Stimulated activated CD8-positive, alpha-beta memory T cell treated with anti-CD3 and anti-CD28 coated beads, Interleukin-7, amount 100 ng/mL, for 48 hours (primary cell): ENCODE data around the gene FAM240A.
"Not testable (repeated sequence)": the region's sequence is repeated elsewhere in the genome, so short reads cannot be mapped to it uniquely, and the experiment has no call there.

Source experiments
- DNase-seq, 2 donors: peaks; one replicate each; pipeline ENCODE4 v3.0.0-alpha.2; 2020; ENCODE audit warnings: low read depth in 1 of 2; ENCODE audit errors: extremely low read depth in 1 of 2

FAM240A gene

DNA sequence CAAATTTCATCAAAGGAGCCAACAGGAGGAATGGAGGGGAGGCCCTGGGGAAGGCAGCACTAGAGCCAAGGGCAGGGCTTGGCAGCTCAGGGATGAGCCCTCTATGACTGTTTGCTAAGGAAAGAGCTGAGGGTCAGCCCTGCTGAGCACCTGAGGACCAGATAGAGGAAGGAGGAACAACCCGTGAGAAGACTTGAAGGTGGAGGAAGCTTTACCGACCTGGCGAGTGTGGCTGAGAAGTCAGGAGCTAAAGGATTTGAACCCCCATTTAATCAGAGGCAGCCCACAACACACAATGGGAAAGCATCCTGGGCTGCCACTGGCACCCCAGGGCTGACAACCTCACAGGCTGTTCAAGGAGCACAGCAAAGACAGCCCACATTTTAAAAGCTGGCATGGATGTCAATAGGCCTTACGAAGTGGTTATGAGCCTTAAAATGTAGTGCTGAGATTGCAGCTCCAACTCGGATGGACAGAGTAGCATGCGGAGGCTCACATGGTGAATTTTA, 25.5 kb upstream of the FAM240A start:
- DNase-seq = no peak

- DNase-seq = not testable (repeated sequence)
Measured at GRCh38 chr3:46587268-46587667, 25.1 kb upstream of the FAM240A start.

GRCh38 chr3:46593274-46593862, 19.0 kb upstream of the FAM240A start:
- DNase-seq = no peak

DNA sequence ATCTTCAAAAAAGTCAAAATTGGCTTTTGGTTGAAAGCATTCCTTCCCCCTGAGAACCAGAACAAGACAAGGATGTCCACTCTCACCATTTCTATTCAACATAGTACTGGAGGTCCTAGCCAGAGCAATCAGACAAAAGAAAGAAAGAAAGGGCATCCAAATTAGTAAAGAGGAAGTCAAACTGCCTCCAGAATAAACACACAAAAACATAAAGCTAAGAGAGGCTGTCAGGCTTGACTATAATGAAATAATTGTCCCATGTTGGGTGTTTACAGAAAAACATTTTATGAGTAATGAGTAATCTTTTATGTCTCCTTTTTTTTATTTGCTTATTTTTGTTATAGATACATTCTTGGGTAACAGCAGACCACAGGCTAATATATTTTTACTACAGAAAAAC, 18.3 kb upstream of the FAM240A start:
- DNase-seq = no peak

GRCh38 chr3:46594723-46595122, 17.6 kb upstream of the FAM240A start:
- DNase-seq = no peak

DNA sequence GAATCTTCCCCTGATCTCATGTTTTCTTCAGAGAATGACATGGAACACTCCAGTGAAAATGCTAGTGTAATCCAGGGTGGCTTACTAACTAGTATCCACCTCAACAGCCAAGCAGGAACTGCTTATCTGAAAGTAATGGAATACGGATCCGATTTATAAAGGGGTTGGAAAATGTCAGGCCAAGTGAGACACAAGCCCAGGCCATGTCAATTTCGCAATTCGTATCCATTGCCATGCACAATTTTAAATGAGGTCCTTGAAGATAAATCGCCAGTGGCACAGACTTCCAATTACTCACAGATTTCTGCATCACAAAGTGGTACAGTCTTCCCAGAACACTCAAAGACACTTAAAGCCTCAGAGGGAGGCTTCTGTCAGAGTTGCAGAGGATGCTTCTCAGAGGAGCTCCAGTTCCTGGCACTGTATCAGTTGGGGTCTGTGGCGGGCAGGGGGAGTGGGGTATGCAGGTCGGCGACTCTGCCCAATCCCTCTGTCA, 16.5 kb upstream of the FAM240A start:
- no peak for DNase-seq

DNA sequence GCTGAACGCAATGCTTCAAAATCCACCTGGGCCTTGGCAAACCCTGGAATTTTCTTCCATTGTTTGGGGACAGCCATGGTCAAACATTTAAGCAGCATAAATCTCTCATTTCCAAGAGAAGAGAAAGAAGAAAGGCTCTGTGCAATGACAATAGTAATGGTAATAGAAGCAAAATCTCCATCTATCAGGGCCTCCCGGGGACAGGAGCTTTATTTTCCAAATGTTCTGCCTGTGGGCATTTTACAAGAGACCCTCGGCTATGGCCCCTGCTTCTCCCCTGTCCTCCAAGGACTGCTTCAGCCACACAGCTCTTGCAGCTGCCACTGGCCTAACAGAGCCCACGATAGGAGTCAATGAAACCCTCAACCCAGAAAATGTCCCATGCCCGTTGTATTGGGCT, 12.7 kb upstream of the FAM240A start:
- no peak for DNase-seq

- no peak for DNase-seq
Measured at GRCh38 chr3:46603446-46604046, 8.8 kb upstream of the FAM240A start.

- DNase-seq = no peak
Measured at GRCh38 chr3:46604127-46604526, 8.2 kb upstream of the FAM240A start.

DNA sequence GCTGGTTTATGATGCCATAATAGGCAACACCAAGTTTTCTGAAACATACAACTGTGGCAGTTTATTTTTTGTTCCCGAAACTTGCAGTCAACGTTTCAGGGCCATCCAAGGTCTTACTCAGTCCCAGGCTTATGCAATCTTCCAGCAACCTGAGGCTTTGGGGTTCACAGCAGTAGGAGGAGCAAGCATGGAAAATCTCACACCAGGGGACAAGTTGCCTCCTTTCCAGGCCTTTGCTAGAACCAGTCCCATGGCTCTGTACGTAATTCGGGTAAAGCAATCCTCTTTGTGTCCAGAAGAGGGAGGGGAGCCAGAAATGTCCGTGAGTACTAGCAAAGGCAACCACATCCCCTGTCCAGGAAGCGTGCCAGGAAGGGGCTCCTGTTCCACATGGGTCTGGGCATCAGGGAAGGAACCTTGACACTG, 4.7 kb upstream of the FAM240A start:
- DNase-seq = no peak

DNA sequence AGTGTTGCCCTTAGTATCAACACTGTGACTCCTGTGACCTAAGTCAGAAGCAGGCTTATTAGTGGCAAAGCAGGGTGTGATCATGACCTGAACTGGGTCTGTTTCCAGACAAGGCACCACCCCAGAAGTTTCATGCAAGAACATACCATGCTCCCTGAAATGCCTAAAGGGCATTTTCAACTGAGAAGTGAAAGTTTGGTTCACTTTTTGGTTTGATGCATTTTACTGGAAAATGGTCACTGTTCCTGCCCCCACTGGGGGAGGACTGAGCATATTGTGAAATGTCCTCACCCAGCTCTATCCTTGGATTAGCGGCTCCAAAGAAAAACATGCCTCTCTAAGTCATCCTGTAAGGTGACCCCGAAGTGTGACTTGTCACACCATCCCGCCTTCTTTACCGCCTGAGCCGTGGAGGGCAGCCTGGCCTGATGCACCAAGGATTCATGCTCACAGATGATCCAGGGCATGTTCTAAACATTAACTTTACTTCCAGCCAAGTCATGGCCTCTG, 3.1 kb upstream of the FAM240A start:
- DNase-seq = no peak

GRCh38 chr3:46609944-46610722, 2.2 kb upstream of the FAM240A start:
- no peak for DNase-seq

DNA sequence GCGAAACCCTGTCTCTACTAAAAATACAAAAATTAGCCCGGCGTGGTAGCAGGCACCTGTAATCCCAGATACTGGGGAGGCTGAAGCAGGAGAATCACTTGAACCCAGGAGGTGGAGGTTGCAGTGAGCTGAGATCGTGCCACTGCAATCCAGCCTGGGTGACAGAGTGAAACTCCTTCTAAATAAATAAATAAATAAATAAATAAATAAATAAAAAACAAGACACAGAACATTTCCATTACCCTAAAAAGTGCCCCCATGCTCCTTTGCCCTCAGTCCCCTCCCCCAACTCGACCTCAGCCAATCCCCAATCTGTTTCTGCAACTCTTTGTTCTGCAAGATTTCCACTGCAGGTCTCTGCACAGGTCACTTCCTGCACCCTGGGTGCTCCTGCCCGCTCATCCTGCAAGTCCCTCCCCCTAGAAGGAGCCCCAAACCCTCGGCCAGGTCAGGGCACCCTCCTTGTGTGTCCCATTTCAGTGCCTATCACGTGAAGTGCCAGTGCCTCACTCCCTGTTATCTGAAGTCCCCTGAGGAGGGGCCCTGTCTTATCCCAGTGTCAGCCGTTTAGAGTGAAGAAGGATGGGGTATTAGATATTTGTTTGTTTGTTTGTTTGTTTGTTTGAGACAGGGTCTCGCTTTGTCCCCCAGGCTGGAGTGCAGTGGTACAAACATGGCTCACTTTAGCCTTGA, 1.1 kb downstream of the FAM240A start:
- DNase-seq = no peak

DNA sequence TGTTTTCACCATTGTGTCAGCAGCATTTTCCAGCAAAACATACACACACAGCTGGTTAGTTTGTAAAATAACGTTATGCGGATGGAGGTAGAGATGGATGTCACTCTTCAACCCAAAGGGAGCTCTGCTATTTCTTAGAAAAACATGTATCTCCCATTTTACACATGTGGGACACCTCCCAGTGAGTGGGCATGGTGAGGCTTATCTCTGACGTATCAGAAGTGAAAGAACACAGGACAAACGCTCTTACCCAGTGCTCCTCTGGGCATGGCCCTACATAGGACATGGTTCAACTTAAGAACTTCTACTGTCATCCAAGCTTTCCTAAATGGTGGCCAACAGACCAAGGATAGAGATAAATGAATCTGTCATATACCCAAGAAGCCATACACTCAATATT, 2.1 kb downstream of the FAM240A start:
- no peak for DNase-seq

DNA sequence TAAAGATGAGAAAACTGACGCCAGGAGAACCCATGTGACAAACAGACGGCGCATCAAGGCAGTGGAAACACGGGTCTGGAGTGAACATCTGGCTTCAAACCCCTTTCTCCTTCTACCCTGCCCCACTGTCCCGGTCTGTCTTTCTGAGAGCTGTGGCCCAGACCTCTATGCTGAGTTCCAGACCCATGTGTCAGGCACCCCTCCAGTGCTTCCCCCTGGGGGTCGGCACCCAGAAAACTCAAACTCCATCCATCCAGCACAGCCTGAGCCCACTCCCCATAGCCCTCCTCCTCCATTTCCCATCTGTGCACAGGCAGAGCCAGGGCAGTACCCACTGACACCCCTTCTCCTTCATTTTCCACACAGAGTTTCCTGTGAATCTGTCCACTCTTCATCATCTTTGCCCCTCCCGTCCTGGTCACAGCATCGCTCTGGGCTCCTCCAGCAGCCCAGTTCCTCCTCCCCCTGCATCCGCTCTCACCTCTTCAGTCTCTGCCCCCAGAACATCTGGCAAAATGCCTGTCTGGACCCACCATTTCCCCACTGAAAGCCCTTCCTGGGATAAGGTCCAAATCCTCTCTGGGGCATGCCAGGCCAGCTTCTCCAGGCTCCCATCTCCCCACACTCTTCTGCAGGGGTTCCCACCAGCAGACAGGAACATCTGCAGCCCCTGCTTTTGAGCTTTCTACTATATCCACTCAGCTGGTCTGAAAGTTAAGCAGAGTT, 2.9 kb downstream of the FAM240A start:
- DNase-seq = no peak

DNA sequence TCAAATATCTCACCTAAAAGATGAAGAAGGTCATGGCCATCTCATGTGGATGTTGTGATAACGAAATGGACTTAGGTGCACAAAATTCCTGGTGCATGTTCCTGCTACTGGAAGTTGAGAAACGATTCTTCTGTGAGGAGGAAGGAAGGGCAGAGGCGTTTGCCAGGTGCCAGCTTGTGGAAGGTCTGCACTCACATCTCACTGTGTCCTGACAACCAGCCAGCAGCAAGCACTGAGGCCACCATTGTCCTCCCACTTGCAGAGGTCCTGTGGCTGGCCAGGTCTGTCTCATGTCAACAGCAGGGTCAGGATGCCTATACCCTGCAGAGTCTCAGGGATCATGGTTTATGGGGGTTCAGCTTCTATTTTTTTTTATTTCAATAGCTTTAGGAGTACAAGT, 3.7 kb downstream of the FAM240A start:
- DNase-seq = no peak

DNA sequence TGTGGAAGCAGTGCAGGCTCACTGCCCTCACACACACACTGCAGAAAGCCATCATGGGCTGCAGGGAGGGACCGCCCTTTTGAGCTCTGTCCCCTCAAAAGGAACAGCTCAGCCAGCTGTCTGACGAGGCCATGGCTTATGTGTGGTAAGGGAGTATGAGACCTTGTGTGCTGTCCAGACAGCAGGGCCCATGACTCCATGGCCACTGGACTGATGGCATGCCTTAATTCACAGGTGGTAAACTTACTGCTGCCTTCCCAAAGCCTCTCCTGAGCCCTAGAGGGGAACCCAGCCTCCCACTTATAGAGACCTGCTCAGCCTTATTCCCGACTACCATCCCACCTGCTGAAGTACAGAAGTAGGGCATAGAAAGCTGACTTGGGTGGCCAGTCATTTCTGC, 5.6 kb downstream of the FAM240A start:
- DNase-seq = no peak

DNA sequence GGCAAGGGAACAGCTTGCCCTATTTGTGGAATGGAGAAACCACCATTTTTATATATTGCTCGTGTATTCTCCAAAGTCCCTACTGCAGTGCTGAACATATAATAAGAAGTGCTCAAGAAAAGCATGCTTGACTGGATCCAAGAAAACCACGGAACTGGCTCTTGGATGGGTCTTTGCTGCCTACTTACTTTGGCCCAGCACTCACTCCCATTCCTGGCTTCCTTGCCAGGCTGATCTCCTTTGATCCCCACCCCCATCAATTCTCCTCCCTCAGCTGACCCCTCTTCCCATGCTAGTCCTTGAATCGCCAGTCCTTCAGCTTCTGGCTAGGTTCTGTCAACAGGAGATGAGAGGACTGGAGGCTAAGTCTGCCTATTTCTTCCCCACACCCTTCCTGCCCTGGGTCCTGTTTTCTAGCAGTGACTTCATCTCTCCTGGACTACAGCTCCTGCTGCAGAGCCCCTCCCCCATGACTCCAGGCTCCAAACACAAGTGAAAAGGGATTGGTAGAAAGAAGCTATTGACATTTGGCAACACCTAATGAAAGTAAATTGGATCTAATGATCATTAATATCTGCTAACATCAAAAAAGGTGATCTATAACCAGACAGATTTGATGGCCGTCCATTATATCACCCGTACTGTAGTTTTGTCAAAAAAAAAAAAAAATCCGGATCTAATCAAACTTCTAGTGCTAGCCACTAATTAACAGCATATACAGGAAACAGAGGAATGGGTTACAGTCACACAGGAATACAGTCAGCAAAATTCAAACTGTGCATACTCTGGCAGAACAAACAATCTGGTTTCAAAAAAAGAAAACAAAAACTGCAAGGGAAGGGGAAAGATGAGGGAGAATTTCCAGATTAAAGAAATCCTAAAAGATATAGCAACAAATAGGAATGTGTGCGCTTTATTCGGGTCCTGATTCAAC, 7.8 kb downstream of the FAM240A start:
- DNase-seq = no peak

DNA sequence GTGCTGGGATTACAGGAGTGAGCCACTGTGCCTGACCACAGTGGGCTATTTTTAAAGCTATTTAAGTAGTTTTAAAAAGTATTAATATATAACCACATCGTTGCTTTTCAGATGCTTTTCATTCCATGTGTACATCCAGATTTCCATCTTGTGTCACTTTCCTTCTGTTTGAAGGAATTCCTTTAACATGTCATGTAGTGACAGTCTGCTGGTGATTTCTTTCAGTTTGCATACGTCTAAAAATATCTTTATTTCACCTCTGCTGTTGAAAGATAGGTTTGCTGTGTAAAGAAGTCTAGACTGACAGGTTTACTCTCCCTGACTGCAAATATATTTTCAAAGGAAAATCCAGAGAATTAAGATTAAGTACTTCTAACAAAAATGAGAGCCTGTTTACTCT, 12.2 kb downstream of the FAM240A start:
- no peak for DNase-seq
